GM18951 (cell line): ENCODE data around the gene CACNA1S.

Experiments used
- POLR2A ChIP-seq: IDR thresholded peaks from 4 replicates; pipeline ENCODE4 v1.6.1; 2011; ENCODE audit warnings: mild to moderate bottlenecking; ENCODE audit not compliant: insufficient read length, insufficient read depth; ENCODE audit errors: extremely low read depth
- in situ Hi-C: fragments of 300-500 bp; cut with MboI; formaldehyde crosslinking; loops from one replicate; pipeline ENCODE4 v1.12.0; 2022; ENCODE audit warnings: low sequenced_read_pairs, mixed read lengths, inconsistent platforms; ENCODE audit not compliant: unreplicated experiment

Gene CACNA1S

DNA sequence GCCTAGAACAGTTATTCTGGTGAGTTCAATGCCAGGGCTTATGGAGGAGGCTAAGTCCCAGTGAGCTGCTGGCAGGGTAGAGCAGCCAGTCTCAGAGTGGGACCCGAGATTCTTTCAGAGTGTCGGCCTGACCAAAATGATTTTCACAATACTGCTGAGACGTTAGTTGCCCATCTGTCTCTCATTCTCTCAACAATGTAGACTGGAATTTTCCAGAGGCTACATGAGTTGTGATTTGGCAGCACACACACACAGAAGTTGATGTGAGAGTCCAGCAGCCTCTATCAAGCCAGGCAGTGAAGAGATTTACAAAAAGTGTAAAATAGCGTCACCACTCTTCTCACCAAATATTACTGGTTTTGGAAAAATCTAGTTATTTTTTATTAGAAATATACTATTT is 21.7 kb downstream of the CACNA1S start:
- in situ Hi-C loops, result no loop called here

DNA sequence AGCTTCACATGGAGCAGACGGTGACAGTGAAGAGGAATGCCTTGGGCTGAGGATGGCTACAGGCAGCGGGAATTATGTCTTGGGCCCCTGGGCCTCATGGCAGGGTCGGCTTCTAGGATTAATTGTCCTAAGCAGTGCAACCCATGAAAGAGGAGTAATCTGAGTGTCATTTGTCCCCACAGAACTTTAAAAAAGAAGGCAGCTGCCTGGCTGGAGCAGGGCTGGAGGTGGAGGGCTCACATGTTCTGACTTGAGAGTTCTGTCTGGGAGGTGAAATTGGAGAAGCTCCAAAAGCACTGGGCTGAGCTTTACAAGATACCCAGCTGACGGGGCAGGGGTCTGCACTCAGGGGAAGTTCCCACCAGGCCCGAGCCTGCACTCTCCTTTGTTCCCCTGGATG is 22.6 kb downstream of the CACNA1S start:
- in situ Hi-C loops, result no loop called here
- TF ChIP-seq POLR2A, result no peak

More for the DNA sequence above, 21.7 kb downstream of the CACNA1S start:
- TF ChIP-seq POLR2A, result no peak

GRCh38 chr1:201088901-201089525 is 23.2 kb downstream of the CACNA1S start:
- in situ Hi-C loops, result no loop called here
- TF ChIP-seq POLR2A, result no peak

DNA sequence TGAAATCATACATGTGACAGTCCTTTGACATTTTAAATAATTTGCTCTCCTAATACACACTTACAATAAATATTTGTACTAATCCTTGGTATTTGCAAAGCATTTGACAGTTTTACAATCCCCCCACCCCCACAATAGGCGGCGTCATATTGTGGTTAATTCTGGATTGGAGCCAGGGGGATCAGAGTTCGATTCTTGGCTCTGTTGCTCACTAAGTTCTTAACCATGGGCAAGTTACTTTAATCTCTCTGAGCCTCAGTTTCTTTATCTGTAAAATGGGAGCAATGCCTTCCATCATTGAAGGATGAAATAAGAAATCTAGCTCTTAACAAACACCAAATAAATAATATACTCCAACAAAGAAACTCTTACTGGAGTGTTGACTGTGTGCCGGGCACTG is 23.8 kb downstream of the CACNA1S start:
- no peak for TF ChIP-seq POLR2A
- in situ Hi-C loops, result no loop called here

- TF ChIP-seq POLR2A, result no peak
- in situ Hi-C loops, result no loop called here
Measured at GRCh38 chr1:201085902-201086735, 26.1 kb downstream of the CACNA1S start.

DNA sequence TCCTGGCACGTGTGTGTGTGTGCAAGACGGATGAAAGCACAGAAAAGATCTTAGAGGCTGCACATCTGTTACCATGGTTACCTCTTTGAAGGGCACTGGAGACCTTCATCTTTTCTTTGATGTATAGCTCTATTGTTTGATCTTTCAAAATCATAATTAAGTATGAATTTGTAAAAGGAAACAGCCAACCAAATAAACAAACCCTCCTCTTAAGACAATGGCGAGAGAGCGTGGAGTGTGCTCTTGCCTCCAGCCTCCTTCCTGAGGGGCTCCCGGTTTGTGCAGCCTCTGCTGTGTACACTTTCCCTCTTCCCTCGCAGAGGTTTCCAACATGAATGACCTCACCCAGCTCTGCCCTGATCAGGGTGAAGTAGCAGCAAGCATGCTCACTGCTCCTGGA is 27.9 kb downstream of the CACNA1S start:
- TF ChIP-seq POLR2A, result no peak
- in situ Hi-C loops, result no loop called here

DNA sequence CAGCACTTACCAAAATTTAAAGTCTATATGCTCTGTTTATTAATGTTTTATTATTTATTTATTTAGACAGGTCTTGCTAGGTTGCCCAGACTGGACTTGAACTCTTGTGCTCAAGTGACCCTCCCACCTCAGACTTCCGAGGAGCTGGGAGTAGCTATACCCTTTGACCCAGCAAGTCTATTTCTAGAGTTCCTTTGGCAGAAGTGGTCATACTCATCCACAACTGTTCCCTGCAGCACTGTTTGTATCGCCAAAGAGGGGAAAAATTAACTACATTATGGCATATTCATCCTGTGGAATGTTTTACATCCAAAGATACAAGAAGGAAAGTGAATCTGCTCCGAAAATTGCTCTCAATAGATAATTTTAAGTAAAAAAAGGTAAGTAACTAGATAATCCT is 28.5 kb downstream of the CACNA1S start:
- in situ Hi-C loops, result no loop called here
- TF ChIP-seq POLR2A, result no peak

GRCh38 chr1:201080135-201080534 is 32.1 kb downstream of the CACNA1S start:
- in situ Hi-C loops, result no loop called here
- TF ChIP-seq POLR2A, result no peak

GRCh38 chr1:201077736-201078135 is 34.5 kb downstream of the CACNA1S start:
- in situ Hi-C loops, result no loop called here
- no peak for TF ChIP-seq POLR2A

GRCh38 chr1:201077116-201077515 is 35.1 kb downstream of the CACNA1S start:
- in situ Hi-C loops, result no loop called here
- TF ChIP-seq POLR2A, result no peak

GRCh38 chr1:201076092-201076491 is 36.1 kb downstream of the CACNA1S start:
- in situ Hi-C loops, result no loop called here
- no peak for TF ChIP-seq POLR2A

DNA sequence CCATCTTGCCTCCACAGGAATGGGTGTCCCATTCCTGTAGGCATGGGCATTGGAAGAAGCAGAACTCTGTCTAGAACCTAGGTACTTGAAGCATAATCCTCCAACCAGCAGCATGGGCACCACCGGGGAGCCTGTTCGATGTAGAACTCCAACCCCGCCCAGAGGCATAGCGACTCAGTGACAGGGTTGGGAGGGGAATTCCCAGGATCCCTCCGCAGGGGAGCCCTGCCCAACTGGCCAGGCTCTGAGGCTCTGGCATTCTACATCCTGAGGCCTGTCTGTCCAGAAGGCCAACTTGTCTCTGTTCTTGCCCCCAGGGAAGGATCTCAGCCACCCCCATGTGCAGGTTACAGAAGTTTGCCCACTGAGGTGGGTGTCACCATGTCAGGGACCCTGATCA is 38.2 kb downstream of the CACNA1S start:
- no peak for TF ChIP-seq POLR2A
- in situ Hi-C loops, result no loop called here

GRCh38 chr1:201072922-201073321 is 39.3 kb downstream of the CACNA1S start:
- in situ Hi-C loops, result no loop called here
- TF ChIP-seq POLR2A, result no peak

- no peak for TF ChIP-seq POLR2A
- in situ Hi-C loops, result no loop called here
Measured at GRCh38 chr1:201072149-201072548, 40.1 kb downstream of the CACNA1S start.
